Femur (tissue), 1 donor: ENCODE data around the gene CD6.
A peak's percentile ranks its signal among the peaks of the same experiment; 100 is the strongest.

Experiments
- DNase-seq: peaks from one replicate; pipeline ENCODE4 v3.0.0-alpha.2; 2017

The CD6 gene

GRCh38 chr11:60935676-60936442, 35.6 kb upstream of the CD6 start:
- no peak for DNase-seq

GRCh38 chr11:60936467-60937143, 34.9 kb upstream of the CD6 start:
- DNase-seq = no peak

- no peak for DNase-seq
These were observed 34.3 kb upstream of the CD6 start for GRCh38 chr11:60937144-60937527.

GRCh38 chr11:60937811-60938210, 33.7 kb upstream of the CD6 start:
- no peak for DNase-seq

- no peak for DNase-seq
These were observed 33.0 kb upstream of the CD6 start for GRCh38 chr11:60938500-60938899.

GRCh38 chr11:60939301-60939700, 32.2 kb upstream of the CD6 start:
- DNase-seq = no peak

GRCh38 chr11:60939855-60940254, 31.6 kb upstream of the CD6 start:
- no peak for DNase-seq

GRCh38 chr11:60941371-60942119, 29.9 kb upstream of the CD6 start:
- DNase-seq = no peak

GRCh38 chr11:60942219-60942618, 29.3 kb upstream of the CD6 start:
- no peak for DNase-seq

GRCh38 chr11:60942970-60943565, 28.4 kb upstream of the CD6 start:
- no peak for DNase-seq

- no peak for DNase-seq
These were observed 26.8 kb upstream of the CD6 start for GRCh38 chr11:60944490-60945294.

- no peak for DNase-seq
These were observed 26.2 kb upstream of the CD6 start for GRCh38 chr11:60945295-60945667.

GRCh38 chr11:60946601-60947264, 24.7 kb upstream of the CD6 start:
- DNase-seq = no peak

- DNase-seq = no peak
These were observed 23.8 kb upstream of the CD6 start for GRCh38 chr11:60947700-60948099.

GRCh38 chr11:60948250-60948649, 23.2 kb upstream of the CD6 start:
- DNase-seq = no peak

GRCh38 chr11:60950024-60950423, 21.5 kb upstream of the CD6 start:
- no peak for DNase-seq

- DNase-seq = no peak
These were observed 20.4 kb upstream of the CD6 start for GRCh38 chr11:60950933-60951605.

GRCh38 chr11:60951606-60951903, 19.9 kb upstream of the CD6 start:
- no peak for DNase-seq

GRCh38 chr11:60951904-60952741, 19.4 kb upstream of the CD6 start, which contains the start of gene SLC15A3:
SLC15A3 (minus strand) TSS chr11:60952176; CDS start chr11:60951551, 625 bp downstream.
- peak; percentile 79 for DNase-seq

- DNase-seq = no peak
These were observed 18.7 kb upstream of the CD6 start for GRCh38 chr11:60952742-60953170.

GRCh38 chr11:60953781-60954180, 17.7 kb upstream of the CD6 start:
- no peak for DNase-seq
